GM18517 (cell line): ENCODE measurements around the gene NAA16.
"Not testable (repeated sequence)": the region's sequence is repeated elsewhere in the genome, so short reads cannot be mapped to it uniquely, and the experiment has no call there.

Source experiments
- ATAC-seq: cut with Tn5 transposase; IDR thresholded peaks from one replicate; pipeline ENCODE4 v1.9.1; 2021; ENCODE audit warnings: mild to moderate bottlenecking, moderate library complexity; ENCODE audit not compliant: unreplicated experiment

NAA16 gene

GRCh38 chr13:41405367-41405766 lies 94.3 kb downstream of the NAA16 start:
- ATAC-seq = no peak

- no peak for ATAC-seq
These were observed 96.3 kb downstream of the NAA16 start for GRCh38 chr13:41407380-41407779.

- ATAC-seq = no peak
These were observed 97.1 kb downstream of the NAA16 start for GRCh38 chr13:41408121-41408520.

GRCh38 chr13:41408746-41409145 lies 97.7 kb downstream of the NAA16 start:
- ATAC-seq = no peak

GRCh38 chr13:41409611-41410010 lies 98.5 kb downstream of the NAA16 start:
- no peak for ATAC-seq

GRCh38 chr13:41411060-41411459 lies 100.0 kb downstream of the NAA16 start:
- no peak for ATAC-seq

- ATAC-seq = no peak
These were observed 100.5 kb downstream of the NAA16 start for GRCh38 chr13:41411522-41411921.

- ATAC-seq = no peak
These were observed 102.8 kb downstream of the NAA16 start for GRCh38 chr13:41413872-41414271.

GRCh38 chr13:41416276-41416675 lies 105.2 kb downstream of the NAA16 start:
- ATAC-seq = no peak

- ATAC-seq = no peak
These were observed 107.0 kb downstream of the NAA16 start for GRCh38 chr13:41418027-41418426.

- ATAC-seq = no peak
These were observed 107.7 kb downstream of the NAA16 start for GRCh38 chr13:41418731-41419130.

GRCh38 chr13:41419206-41419605 lies 108.1 kb downstream of the NAA16 start:
- no peak for ATAC-seq

- no peak for ATAC-seq
These were observed 109.1 kb downstream of the NAA16 start for GRCh38 chr13:41420146-41420545.

GRCh38 chr13:41421330-41421729 lies 110.3 kb downstream of the NAA16 start:
- not testable (repeated sequence) for ATAC-seq

GRCh38 chr13:41421983-41422382 lies 110.9 kb downstream of the NAA16 start:
- not testable (repeated sequence) for ATAC-seq

- ATAC-seq = not testable (repeated sequence)
These were observed 112.2 kb downstream of the NAA16 start for GRCh38 chr13:41423259-41423658.

- ATAC-seq = not testable (repeated sequence)
These were observed 113.6 kb downstream of the NAA16 start for GRCh38 chr13:41424675-41425074.

- ATAC-seq = no peak
These were observed 115.0 kb downstream of the NAA16 start for GRCh38 chr13:41426047-41426446.
